ENCODE results near the gene CBLL2.

DNA sequence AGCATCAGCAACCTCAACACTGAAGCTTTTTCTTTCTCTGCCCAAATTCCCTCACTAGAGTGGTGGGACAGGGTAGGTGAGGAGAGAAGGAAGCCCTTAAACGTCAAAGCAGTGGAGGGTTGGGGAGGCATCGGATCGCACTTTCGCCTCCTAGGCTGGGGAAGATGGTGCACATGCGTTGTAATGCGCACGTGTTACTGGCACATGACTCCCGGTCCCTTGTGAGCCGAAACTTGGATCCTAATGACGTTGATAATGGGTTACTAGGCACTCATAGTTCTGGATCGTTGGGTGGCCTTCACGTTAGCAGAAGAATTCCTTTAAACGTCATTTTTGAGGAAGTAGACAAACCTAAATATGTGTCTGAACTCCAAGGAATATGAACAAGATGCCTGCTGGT lies at the start of gene CBLL2:
- TF ChIP-seq ZFX (IDR thresholded peaks at IDR 0.05) (no peak), CTCF (IDR thresholded peaks at IDR 0.05 in 2 of 3, conservative IDR thresholded peaks at IDR 0.05 in 1 of 3; ENCODE audit: borderline replicate concordance in 1 of 3, insufficient read depth in 1 of 3, low read depth in 2 of 3, low read length in 2 of 3) (no peak), POLR2A (IDR thresholded peaks at IDR 0.05; ENCODE audit: borderline replicate concordance, extremely low read depth, insufficient read depth, insufficient read length) (no peak), SP1 (IDR thresholded peaks at IDR 0.05; ENCODE audit: low read depth) (no peak), REST (IDR thresholded peaks at IDR 0.05; ENCODE audit: low read depth) (no peak), EZH2 (IDR thresholded peaks at IDR 0.05) (no peak), EZH2phosphoT487 (IDR thresholded peaks at IDR 0.05; ENCODE audit: borderline replicate concordance) (no peak)

Measured in HCT116 (cell line).